ENCODE measurements around the gene METTL13.

The METTL13 gene

GRCh38 chr1:171781176-171781875 lies at the start of gene METTL13:
Gene METTL13, plus strand, starts transcription at chr1:171781660. Its CDS starts 308 bp downstream, at chr1:171781968.
- DNase-seq = peak; percentile 99

GRCh38 chr1:171736196-171736595 lies 45.3 kb upstream of the METTL13 start:
- DNase-seq = no peak

- no peak for DNase-seq
Measured at GRCh38 chr1:171738911-171739310, 42.5 kb upstream of the METTL13 start.

- DNase-seq = no peak
Measured at GRCh38 chr1:171739656-171740055, 41.8 kb upstream of the METTL13 start.

- DNase-seq = no peak
Measured at GRCh38 chr1:171740356-171740863, 41.0 kb upstream of the METTL13 start.

GRCh38 chr1:171740987-171741871 lies 40.2 kb upstream of the METTL13 start:
- DNase-seq = no peak

- DNase-seq = peak; percentile 76
Measured at GRCh38 chr1:171741872-171742576, 39.4 kb upstream of the METTL13 start, which contains the start of gene VAMP4. Gene VAMP4, minus strand, starts transcription at chr1:171742065. Its CDS starts 3,651 bp downstream, at chr1:171738414.

GRCh38 chr1:171742577-171742922 lies 38.9 kb upstream of the METTL13 start:
- peak; percentile 56 for DNase-seq

- DNase-seq = peak; percentile 47
Measured at GRCh38 chr1:171743081-171743870, 38.2 kb upstream of the METTL13 start.

GRCh38 chr1:171744986-171745385 lies 36.5 kb upstream of the METTL13 start:
- DNase-seq = no peak

GRCh38 chr1:171748651-171749050 lies 32.8 kb upstream of the METTL13 start:
- no peak for DNase-seq

GRCh38 chr1:171751221-171751620 lies 30.2 kb upstream of the METTL13 start:
- no peak for DNase-seq

GRCh38 chr1:171753182-171753581 lies 28.3 kb upstream of the METTL13 start:
- no peak for DNase-seq

- DNase-seq = no peak
Measured at GRCh38 chr1:171753685-171754352, 27.6 kb upstream of the METTL13 start.

- no peak for DNase-seq
Measured at GRCh38 chr1:171754353-171754705, 27.1 kb upstream of the METTL13 start.

GRCh38 chr1:171754971-171755370 lies 26.5 kb upstream of the METTL13 start:
- DNase-seq = no peak

- DNase-seq = no peak
Measured at GRCh38 chr1:171756856-171757255, 24.6 kb upstream of the METTL13 start.

GRCh38 chr1:171758011-171758410 lies 23.4 kb upstream of the METTL13 start:
- DNase-seq = no peak

- DNase-seq = no peak
Measured at GRCh38 chr1:171762143-171762563, 19.3 kb upstream of the METTL13 start.

- DNase-seq = no peak
Measured at GRCh38 chr1:171763764-171764163, 17.7 kb upstream of the METTL13 start.

GRCh38 chr1:171769171-171769570 lies 12.3 kb upstream of the METTL13 start:
- no peak for DNase-seq

GRCh38 chr1:171769754-171770153 lies 11.7 kb upstream of the METTL13 start:
- DNase-seq = no peak

All from amniotic stem cell (primary cell).